ENCODE measurements around the gene CCL14.
"Not testable (repeated sequence)": the region's sequence is repeated elsewhere in the genome, so short reads cannot be mapped to it uniquely, and the experiment has no call there.

The CCL14 gene

GRCh38 chr17:36001862-36002603 is 15.5 kb upstream of the CCL14 start:
- no peaks in the 10 kb centered on the region for H3K36me3 ChIP-seq (ENCODE audit: insufficient read depth, low read length)
- H3K9me3 ChIP-seq (ENCODE audit: control insufficient read depth, insufficient read depth, low read length), result no peaks in the 10 kb centered on the region
- H3K4me1 ChIP-seq (ENCODE audit: insufficient read depth, low read length), result no peaks in the 10 kb centered on the region
- no peak overlapping the region for H3K9ac ChIP-seq (ENCODE audit: low read depth, low read length)

- H3K4me1 ChIP-seq (ENCODE audit: insufficient read depth, low read length), result no peaks in the 10 kb centered on the region
- no peak within 1 kb of the TSS for H3K9ac ChIP-seq (ENCODE audit: low read depth, low read length)
- H3K36me3 ChIP-seq (ENCODE audit: insufficient read depth, low read length), result no peaks in the 10 kb centered on the region
- H3K9me3 ChIP-seq (ENCODE audit: control insufficient read depth, insufficient read depth, low read length), result no peaks in the 10 kb centered on the region
Measured at GRCh38 chr17:36001110-36001771, 14.7 kb upstream of the CCL14 start, which contains the start of gene CCL15. Gene CCL15 (minus strand): TSS chr17:36001553. CDS start chr17:36001492, 61 bp downstream.

GRCh38 chr17:36000732-36001109 is 14.2 kb upstream of the CCL14 start:
- Histone ChIP-seq H3K36me3 (ENCODE audit: insufficient read depth, low read length) (no peaks in the 10 kb centered on the region), H3K9me3 (ENCODE audit: control insufficient read depth, insufficient read depth, low read length) (no peaks in the 10 kb centered on the region), H3K9ac (ENCODE audit: low read depth, low read length) (no peak overlapping the region), H3K4me1 (ENCODE audit: insufficient read depth, low read length) (no peaks in the 10 kb centered on the region)

- H3K4me1 ChIP-seq (ENCODE audit: insufficient read depth, low read length), result no peaks in the 10 kb centered on the region
- H3K9ac ChIP-seq (ENCODE audit: low read depth, low read length), result no peak overlapping the region
- no peaks in the 10 kb centered on the region for H3K9me3 ChIP-seq (ENCODE audit: control insufficient read depth, insufficient read depth, low read length)
- no peaks in the 10 kb centered on the region for H3K36me3 ChIP-seq (ENCODE audit: insufficient read depth, low read length)
Measured at GRCh38 chr17:35998756-35999155, 12.2 kb upstream of the CCL14 start.

GRCh38 chr17:35998018-35998545 is 11.6 kb upstream of the CCL14 start:
- no peaks in the 10 kb centered on the region for H3K36me3 ChIP-seq (ENCODE audit: insufficient read depth, low read length)
- H3K9ac ChIP-seq (ENCODE audit: low read depth, low read length), result no peak overlapping the region
- H3K4me1 ChIP-seq (ENCODE audit: insufficient read depth, low read length), result no peaks in the 10 kb centered on the region
- no peaks in the 10 kb centered on the region for H3K9me3 ChIP-seq (ENCODE audit: control insufficient read depth, insufficient read depth, low read length)

- not testable (repeated sequence) for H3K4me1 ChIP-seq (ENCODE audit: insufficient read depth, low read length); H3K36me3 ChIP-seq (ENCODE audit: insufficient read depth, low read length); H3K9ac ChIP-seq (ENCODE audit: low read depth, low read length)
Measured at GRCh38 chr17:35995346-35995745, 8.8 kb upstream of the CCL14 start.

GRCh38 chr17:35991075-35991474 is 4.5 kb upstream of the CCL14 start:
- Histone ChIP-seq H3K4me1 (ENCODE audit: insufficient read depth, low read length) (no peaks in the 10 kb centered on the region), H3K9ac (ENCODE audit: low read depth, low read length) (no peak overlapping the region), H3K36me3 (ENCODE audit: insufficient read depth, low read length) (no peaks in the 10 kb centered on the region), H3K9me3 (ENCODE audit: control insufficient read depth, insufficient read depth, low read length) (no peaks in the 10 kb centered on the region)

More at GRCh38 chr17:35995346-35995745, 8.8 kb upstream of the CCL14 start:
- H3K9me3 ChIP-seq (ENCODE audit: control insufficient read depth, insufficient read depth, low read length), result not testable (repeated sequence)

- Histone ChIP-seq H3K4me1 (ENCODE audit: insufficient read depth, low read length) (no peaks in the 10 kb centered on the region), H3K9ac (ENCODE audit: low read depth, low read length) (no peak overlapping the region), H3K36me3 (ENCODE audit: insufficient read depth, low read length) (no peaks in the 10 kb centered on the region), H3K9me3 (ENCODE audit: control insufficient read depth, insufficient read depth, low read length) (no peaks in the 10 kb centered on the region)
Measured at GRCh38 chr17:35988164-35988563, 1.6 kb upstream of the CCL14 start.

- H3K36me3 ChIP-seq (ENCODE audit: insufficient read depth, low read length), result no peaks in the 10 kb centered on the region
- H3K9ac ChIP-seq (ENCODE audit: low read depth, low read length), result no peak overlapping the region
- no peaks in the 10 kb centered on the region for H3K4me1 ChIP-seq (ENCODE audit: insufficient read depth, low read length)
- H3K9me3 ChIP-seq (ENCODE audit: control insufficient read depth, insufficient read depth, low read length), result no peaks in the 10 kb centered on the region
Measured at GRCh38 chr17:35984140-35984539, 2.4 kb downstream of the CCL14 start.

- no peaks in the 10 kb centered on the region for H3K9me3 ChIP-seq (ENCODE audit: control insufficient read depth, insufficient read depth, low read length)
- H3K4me1 ChIP-seq (ENCODE audit: insufficient read depth, low read length), result no peaks in the 10 kb centered on the region
- H3K36me3 ChIP-seq (ENCODE audit: insufficient read depth, low read length), result no peaks in the 10 kb centered on the region
- no peak overlapping the region for H3K9ac ChIP-seq (ENCODE audit: low read depth, low read length)
Measured at GRCh38 chr17:35982409-35983191, 3.9 kb downstream of the CCL14 start.

- Histone ChIP-seq H3K9ac (ENCODE audit: low read depth, low read length) (no peak overlapping the region), H3K36me3 (ENCODE audit: insufficient read depth, low read length) (no peaks in the 10 kb centered on the region), H3K4me1 (ENCODE audit: insufficient read depth, low read length) (no peaks in the 10 kb centered on the region), H3K9me3 (ENCODE audit: control insufficient read depth, insufficient read depth, low read length) (no peaks in the 10 kb centered on the region)
Measured at GRCh38 chr17:35981908-35982330, 4.6 kb downstream of the CCL14 start.

- H3K9me3 ChIP-seq (ENCODE audit: control insufficient read depth, insufficient read depth, low read length), result no peaks in the 10 kb centered on the region
- no peaks in the 10 kb centered on the region for H3K36me3 ChIP-seq (ENCODE audit: insufficient read depth, low read length)
- no peaks in the 10 kb centered on the region for H3K4me1 ChIP-seq (ENCODE audit: insufficient read depth, low read length)
- H3K9ac ChIP-seq (ENCODE audit: low read depth, low read length), result no peak within 1 kb of the TSS
Measured at GRCh38 chr17:35981246-35981645, 5.3 kb downstream of the CCL14 start, which contains the start of gene CCL16. Gene CCL16 (minus strand): TSS chr17:35981497. CDS start chr17:35981420, 77 bp downstream.

- H3K4me1 ChIP-seq (ENCODE audit: insufficient read depth, low read length), result no peaks in the 10 kb centered on the region
Measured at GRCh38 chr17:35978346-35978745, 8.2 kb downstream of the CCL14 start.

GRCh38 chr17:35977509-35977908 is 9.0 kb downstream of the CCL14 start:
- no peak overlapping the region for H3K9ac ChIP-seq (ENCODE audit: low read depth, low read length)
- H3K36me3 ChIP-seq (ENCODE audit: insufficient read depth, low read length), result no peaks in the 10 kb centered on the region
- no peaks in the 10 kb centered on the region for H3K4me1 ChIP-seq (ENCODE audit: insufficient read depth, low read length)
- H3K9me3 ChIP-seq (ENCODE audit: control insufficient read depth, insufficient read depth, low read length), result no peaks in the 10 kb centered on the region

More at GRCh38 chr17:35978346-35978745, 8.2 kb downstream of the CCL14 start:
- Histone ChIP-seq H3K9me3 (ENCODE audit: control insufficient read depth, insufficient read depth, low read length) (no peaks in the 10 kb centered on the region), H3K36me3 (ENCODE audit: insufficient read depth, low read length) (no peaks in the 10 kb centered on the region), H3K9ac (ENCODE audit: low read depth, low read length) (no peak overlapping the region)
